HG03280 (cell line): ENCODE results near the gene CCDC177.

Source experiments
- ATAC-seq: cut with Tn5 transposase; IDR thresholded peaks from one replicate; pipeline ENCODE4 v1.9.1; 2021; ENCODE audit warnings: mild to moderate bottlenecking, moderate library complexity; ENCODE audit not compliant: unreplicated experiment

Gene CCDC177

DNA sequence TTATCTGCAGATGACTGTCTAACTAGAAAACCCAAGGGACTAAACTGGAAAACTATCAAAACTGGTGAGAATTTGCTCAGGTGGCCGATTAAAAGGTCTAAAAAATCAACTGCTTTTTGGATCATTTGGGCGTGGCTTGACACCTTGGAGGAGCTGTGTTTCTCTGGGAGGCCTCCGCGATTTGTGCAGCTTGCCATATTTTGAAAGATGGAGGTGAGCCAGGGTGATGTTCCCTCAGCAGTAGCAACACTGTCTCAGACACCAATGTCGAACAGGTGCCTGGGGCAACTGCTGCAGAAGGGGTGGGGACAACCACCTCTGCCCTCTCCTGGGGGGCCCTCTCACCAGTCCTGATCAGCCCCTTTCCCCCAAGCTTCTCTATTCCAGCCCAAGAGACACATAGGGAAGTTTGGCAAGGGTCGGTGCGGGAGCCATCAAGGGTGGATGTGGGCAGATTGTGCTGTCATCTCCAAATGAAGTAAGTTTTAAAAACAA is 3.8 kb downstream of the CCDC177 start:
- ATAC-seq = no peak

DNA sequence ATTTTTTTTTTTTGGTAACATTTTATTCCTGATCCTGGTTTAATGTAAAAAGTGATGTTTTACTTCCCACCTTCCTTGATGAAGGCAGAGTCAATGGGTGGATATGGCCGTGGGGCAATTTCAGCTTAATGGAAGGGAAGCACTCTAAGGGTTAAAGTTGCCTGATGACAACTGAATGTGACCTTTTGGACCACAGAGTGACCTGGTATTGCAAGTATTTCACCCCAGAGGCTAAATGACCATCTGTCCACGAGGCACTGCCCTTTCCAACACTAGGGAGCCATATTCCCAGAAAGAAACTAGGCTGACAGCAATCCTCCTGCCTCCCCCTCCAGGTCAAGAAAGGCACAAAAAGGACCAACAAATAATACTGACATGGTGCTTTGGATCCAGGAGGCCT is 4.8 kb downstream of the CCDC177 start:
- no peak for ATAC-seq

DNA sequence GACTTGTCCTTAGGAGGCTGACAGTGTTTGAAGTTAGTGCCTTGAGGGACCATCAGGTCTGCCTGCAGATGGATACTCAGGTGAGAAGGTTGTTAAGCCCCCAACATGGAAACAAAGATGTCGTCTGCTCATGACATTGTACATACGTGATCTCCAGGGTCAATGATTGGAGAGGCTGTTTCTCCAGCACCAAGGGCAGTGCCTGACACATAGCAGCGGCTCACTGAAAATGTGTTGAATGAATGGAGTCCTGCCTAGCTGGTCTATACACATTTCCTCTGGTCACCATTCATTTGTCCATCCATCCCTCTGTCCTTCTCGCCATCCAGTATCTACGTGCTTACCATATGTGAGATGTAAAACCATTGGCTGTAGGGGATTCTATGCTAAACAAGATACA is 7.1 kb downstream of the CCDC177 start:
- no peak for ATAC-seq

DNA sequence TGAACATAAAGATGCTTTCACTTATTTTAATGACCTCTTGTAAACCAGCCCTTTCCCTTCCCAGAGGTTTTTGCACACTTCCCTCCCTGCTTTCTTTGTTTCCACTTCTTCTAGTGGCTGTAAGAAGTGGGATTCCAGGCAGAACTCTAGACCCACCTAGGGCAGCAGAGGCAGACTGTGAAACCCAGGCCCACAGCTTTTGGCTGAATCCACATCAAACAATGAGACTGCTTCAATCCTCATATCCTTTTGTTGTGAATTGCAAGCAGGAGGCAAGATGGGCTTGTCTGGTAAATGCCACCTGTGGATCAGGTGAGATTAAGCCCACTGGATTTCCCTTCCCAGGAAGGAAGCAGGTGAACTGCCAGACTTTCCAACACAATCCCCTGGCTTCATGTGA is 12.8 kb downstream of the CCDC177 start:
- ATAC-seq = no peak

DNA sequence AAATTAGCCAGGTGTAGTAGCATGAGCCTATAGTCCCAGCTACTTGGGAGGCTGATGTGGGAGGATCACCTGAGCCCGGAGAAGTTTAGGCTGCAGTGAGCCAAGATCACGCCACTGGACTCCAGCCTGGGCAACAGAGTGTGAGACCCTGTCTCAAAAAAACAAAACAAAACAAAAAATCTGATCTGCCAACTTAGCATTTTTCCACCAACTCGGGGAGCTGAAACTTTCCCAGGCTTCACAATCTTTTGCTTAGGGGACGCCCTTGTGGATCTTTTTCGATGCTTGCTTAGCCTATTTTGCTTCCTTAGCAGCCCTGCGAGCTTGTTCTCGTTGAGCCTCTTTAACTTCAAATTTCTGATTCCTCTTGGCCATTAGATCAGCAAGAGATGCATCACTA is 13.8 kb downstream of the CCDC177 start:
- ATAC-seq = no peak

DNA sequence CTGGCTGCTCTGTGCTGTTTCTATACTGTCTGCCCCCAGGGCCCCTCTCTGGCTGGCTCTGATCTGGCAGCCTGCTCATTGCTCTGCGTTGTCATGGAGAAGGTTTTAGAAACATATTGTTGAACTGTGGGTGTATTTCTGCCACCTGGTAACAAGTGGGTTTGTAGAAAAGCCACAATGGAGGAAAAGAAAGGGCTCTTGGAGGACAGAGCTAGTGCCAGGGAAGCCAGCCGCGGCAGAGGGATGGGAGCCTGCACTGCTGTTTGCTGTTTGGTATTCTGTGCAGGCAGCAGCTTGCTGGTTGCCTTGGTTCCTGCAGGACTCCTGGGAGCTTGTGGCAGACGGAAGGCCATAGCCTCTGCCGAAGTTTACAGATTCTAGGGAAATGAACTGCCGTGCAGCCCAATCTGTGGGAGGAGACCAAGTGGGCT is 15.1 kb downstream of the CCDC177 start:
- no peak for ATAC-seq

DNA sequence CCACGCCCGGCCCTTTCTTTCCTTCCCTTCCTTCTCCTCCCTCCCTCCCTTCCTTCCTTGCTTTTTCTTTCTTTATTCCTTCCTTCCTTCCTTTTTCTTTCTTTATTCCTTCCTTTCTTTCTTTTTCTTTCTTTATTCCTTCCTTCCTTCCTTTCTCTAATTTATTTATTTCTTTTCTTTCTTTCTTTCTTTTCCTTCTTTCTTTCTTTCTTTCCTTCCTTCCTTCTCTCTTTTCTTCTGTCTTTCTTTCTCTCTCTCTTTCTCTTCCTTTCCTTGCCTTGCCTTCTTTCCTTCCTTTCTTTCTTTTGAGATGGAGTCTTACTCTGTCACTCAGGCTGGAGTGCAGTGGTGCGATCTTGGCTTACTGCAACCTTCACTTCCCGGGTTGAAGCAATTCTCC is 15.9 kb downstream of the CCDC177 start:
- ATAC-seq = no peak

DNA sequence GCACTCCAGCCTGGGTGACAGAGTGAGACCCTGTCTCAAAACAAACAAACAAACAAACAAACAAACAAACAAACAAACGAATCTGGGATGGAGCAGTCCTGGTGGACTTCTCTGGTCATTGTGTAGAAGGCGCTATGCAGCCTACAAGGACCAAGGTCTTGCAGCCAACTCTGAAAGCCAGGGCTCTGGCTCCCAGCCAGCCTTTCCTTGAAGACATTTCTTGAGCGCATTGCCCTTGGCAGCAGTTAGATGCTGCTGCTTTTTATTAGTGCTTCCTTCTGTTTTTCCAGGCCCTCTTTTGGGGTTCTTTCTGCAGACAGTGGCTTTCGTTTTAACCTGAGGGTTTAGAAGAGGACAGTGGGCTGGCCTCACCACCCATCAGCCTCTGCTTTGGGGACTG is 20.2 kb downstream of the CCDC177 start:
- no peak for ATAC-seq

DNA sequence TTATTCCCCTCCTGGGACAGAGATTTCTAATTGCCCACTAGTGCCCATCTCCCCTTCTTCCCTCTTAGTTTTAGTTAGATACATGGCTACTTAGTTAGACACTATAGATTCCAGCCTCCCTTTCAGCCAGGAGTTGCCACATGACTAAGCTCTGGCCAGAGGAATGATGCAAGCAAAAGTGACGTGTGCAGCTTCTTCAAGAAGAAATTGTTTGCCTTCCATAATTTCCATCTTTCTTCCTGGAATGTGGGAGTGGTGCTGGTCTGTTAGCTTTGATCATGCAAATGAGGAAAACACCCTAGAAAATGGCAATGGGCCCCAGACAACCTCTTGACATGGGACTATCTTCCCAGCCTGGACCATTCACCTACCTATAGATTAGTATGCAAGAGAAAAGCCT is 21.4 kb downstream of the CCDC177 start:
- ATAC-seq = no peak

DNA sequence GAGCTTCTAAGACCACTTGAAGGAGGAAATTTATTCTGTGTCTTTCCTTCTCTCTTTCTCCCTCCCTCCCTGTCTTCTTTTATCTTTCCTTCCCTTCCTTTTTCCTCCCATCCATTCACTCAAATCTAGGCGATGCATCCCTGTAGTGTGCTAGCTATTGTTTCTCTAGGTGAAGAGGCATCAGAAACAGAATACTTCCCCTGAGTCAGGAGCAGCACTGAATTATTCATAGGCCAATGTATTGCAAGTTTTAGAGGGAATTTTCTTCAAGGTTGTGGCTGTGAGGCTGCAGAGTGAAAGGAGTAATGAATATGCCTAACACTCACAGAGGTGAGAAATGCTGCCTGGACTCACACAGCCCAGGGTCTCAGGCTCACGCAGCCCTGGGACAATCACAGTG is 23.2 kb downstream of the CCDC177 start:
- ATAC-seq = no peak

DNA sequence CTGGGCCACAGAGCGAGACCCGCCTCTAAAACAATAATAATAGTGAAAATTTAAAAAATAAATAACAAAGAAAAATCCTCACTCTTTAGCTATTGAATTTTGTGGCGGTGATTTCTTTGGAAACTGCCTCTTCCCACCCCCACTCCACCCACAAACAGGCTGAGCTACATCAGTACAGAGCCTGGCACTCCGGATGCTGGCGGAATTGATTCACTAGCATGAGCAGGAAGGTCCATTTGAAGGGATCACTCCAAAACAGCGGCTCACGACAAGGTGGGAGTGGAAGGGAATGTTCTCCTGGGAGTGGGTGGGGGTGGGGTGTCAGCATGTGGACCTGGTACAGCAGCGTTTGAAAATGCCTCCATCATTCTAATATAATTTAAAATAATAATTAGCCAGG is 26.1 kb downstream of the CCDC177 start:
- ATAC-seq = no peak

DNA sequence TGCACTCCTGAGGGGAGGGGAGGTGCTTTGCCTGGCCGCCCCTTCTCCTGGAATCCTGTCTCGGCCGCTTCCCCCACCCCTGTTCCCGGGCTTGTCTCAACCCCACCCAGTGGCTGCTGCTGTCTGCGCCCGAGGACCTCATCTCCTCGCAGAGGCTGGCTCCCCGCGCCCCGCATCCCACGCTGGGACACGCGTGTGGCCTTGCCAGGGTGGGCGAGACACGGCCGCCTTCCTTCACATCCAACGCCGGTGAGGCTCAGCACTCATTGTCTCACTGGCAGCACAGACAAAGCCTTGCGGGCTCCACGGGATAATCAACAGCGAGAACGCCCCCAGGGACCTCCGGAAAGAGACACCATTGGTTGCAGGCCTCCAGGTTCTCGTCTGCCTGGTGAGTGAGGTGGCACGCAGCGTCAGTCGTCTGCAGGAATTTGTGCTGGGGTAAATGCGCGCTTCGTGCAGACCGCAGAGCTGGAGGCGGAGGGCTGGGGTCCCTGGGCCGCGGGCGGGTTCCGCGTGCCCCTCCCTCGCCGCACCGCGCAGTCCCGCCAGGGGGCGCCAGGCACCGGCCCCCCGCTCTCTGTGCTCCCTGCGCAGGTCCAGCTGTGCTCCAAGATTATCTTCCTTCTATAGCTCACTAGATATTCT is 26.8 kb downstream of the CCDC177 start:
- ATAC-seq = no peak

DNA sequence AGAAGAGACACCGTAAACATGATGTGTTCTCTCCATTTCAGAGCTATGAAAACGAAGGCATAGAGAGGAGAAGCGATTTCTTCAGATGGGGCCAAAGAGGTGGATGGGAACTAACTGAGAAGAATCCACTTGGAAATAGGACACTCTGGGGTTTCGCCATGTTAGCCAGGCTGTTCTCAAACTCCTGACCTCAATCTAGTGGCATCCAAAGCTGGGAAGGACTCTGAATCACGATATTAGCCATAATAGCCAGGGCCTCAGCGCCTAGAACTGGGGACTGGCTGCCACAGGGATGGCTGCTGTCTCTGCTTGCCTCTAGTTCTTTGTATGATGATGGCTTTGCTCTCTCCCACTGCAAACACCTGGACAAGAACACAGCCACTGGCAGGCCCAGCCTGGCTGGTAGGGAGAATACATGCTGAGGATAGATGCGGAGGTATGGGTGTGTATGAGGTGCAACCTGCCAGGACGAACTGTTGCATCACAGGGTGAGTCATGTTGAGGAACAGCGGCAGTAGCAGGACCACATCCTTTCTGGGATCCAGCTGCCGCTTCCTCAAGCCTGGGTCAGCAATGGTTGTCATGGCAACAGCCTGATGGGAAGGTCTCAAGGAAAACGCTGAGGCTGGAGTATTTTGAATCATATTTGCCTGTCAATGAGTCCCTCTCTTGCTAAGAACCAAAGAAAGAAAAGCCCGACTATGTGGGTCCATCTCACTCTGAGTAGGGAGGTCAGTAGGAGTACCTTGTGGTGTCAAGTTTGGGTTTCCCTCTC is 31.1 kb downstream of the CCDC177 start:
- no peak for ATAC-seq

DNA sequence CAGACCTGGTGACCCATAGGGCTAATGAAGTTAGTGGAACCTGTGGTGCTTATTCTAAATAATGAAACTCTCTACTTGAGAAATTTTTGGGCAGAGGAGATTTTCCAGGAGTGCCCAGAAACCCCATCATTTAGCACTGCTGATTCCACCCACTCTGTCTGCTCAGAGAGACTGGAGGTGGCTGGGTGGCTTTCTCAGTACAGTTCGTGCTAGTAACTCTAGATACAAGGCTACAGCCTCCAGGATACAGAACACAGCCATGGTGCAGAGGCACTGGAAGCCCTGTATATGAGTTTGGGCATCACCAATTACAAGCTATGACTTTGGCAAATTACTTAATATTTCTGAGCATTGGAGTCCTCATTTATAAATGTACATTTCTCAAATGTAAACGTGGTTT is 32.4 kb downstream of the CCDC177 start:
- no peak for ATAC-seq

DNA sequence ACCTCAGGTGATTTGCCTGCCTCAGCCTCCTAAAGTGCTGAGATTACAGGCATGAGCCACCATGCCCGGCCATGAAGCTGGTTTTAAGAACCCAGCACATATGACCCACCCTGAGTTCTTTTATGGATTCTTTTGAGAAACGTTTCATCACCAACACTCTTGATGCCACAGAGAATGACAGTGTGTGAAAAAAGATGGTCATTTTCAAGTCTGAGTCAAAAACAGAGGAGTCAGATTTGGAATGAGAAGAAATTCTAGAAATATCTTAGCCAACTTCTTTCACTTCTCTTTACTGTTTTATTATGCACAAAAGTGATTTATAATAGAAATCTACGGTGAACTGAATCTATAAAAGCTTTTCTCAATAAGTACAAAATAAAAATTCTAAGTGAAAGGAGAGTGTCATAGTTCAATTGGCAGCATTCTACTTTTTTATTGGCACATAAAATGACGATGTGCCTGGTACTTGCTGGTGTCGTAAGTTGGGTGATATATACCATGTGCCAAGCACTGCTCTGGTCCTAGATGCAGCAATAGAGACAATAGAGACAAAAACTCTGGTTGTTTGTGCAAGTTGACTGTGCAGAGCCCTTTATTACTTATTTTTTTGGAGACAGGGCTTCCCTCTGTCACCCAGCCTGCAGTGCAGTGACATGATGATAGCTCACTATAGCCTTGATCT is 33.9 kb downstream of the CCDC177 start:
- ATAC-seq = no peak

DNA sequence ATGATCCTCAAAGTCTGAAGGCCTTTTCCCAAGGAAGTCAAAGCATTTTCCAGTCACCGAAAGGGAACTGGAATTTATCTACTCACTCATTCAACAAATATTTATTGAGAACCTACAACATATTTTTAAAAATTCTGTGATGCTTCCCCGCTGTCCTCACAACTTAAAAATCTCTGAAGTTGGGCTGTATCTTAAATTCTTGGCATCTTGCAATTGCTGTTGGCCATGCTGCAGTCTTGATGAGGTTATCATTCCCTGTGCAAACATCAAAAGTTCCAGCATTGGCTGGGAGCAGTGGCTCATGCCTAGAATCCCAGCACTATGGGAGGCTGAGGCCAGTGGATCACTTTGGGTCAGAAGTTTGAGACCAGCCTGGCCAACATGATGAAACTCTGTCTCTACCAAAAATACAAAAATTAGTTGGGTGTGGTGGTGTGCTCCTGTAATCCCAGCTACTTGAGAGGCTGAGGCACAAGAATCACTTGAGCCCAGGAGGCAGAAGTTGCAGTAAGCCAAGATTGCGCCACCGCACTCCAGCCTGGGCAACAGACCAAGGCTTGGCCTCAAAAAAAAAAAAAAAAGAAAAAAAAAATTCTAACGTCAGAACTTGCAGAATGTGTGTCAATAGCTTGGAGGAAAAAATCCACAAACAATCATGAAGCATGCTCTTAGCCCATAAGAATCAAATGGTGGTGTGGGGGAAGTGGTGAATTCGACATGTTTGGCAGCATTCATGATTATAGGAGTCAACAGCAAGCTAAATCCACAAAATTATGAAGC is 34.9 kb downstream of the CCDC177 start:
- no peak for ATAC-seq

DNA sequence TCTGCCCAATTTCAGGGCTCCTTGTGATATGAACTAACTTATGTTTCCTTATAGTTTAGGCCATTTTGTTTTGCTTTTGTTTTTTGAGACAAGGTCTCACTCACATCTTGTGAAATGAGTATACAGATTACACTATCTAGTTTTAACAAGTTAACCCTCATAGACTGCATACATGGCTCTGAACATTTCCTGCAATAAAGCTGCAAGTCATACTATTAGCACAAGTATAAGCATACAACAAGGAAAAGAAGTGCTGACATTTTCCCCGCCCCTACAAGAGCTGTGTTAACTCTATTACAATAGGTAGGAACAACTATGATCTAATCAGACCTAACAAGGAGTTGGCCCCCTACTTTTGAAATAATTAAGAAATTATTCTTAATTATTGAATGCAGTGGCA is 35.9 kb downstream of the CCDC177 start:
- no peak for ATAC-seq

DNA sequence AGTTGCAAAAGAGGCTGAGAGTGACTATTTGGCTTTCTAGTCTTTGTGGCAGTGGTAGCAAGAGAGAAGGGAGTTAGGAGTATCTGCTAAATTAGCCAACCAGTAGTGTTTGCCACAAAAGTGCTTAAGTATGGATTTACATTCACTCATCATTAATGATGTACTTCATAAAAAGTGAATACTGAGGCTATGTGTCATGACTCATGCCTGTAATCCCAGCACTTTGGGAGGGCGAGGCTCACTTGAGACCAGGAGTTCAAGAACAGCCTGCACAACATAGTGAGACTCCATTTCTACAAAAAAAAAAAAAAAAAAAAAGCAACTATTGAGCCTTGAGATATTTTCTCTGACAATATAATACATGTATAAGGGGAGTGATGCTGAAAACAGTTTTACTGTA is 36.8 kb downstream of the CCDC177 start:
- ATAC-seq = no peak

DNA sequence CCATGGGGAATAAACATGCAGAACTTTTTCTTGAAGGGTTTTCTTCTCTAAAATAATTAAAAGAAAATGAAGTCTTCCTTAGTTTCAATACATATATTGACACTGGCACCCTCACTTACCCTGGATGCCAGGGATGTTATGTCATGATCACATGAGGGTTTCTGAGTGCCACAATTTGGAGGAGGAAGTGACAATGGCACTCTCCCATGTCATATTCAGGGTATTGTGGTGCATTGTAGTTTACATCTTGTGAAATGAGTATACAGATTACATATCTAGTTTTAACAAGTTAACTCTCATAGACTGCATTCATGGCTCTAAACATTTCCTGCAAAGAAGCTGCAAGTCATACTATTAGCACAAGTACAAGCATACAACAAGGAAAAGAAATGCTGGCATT is 37.7 kb downstream of the CCDC177 start:
- no peak for ATAC-seq

DNA sequence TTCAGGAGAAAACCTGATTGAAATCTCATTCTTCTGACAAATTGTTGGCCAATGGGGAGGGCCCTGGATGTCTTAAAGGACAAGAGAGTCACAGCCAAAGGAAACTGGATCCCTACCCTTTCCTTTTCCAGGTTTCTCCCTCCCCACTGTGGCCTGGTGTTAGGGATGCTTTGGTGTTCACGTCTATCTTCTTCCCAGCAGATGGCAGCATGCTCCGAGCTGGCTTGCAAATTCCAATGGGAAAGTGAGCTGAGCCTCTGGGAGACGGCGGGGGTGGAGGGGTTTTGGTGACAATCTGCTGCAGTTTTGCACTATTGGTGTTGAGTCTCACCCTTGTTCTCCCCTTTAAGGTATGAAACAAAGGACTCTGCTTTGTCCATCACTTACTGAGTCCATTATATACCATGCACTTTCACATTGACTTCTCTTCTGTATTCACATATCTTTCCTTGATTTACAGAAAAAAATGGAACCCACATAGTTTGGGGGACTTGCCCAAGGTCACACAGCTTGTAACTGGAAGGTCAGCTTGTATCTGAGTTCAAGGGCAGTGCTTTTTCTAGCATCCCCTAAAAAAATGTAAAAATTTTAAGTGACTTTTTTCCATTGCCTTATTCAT is 39.3 kb downstream of the CCDC177 start:
- ATAC-seq = no peak
